Ovary (tissue), 3 donors: ENCODE results near the gene GRIN3A.

Source experiments
- POLR2A ChIP-seq: fragments of 450-650 bp; IDR thresholded peaks from one replicate; pipeline ENCODE4 v1.6.1; 2017; ENCODE audit warnings: antibody characterized with exemption, mild to moderate bottlenecking, moderate library complexity
- TF ChIP-seq, protein P1 (sequence below), 3 donors: fragments of 450-650 bp in 2 of 3; fragments of 200-600 bp in 1 of 3; IDR thresholded peaks; one replicate each; pipeline versions ENCODE4 v1.5.1 to v1.8.0; 2016 to 2022; ENCODE audit warnings: antibody characterized with exemption in 3 of 3, mild to moderate bottlenecking in 1 of 3
- donor health status: DM: no; HTN: no; CAD: no.

- TF ChIP-seq, protein P1, sequence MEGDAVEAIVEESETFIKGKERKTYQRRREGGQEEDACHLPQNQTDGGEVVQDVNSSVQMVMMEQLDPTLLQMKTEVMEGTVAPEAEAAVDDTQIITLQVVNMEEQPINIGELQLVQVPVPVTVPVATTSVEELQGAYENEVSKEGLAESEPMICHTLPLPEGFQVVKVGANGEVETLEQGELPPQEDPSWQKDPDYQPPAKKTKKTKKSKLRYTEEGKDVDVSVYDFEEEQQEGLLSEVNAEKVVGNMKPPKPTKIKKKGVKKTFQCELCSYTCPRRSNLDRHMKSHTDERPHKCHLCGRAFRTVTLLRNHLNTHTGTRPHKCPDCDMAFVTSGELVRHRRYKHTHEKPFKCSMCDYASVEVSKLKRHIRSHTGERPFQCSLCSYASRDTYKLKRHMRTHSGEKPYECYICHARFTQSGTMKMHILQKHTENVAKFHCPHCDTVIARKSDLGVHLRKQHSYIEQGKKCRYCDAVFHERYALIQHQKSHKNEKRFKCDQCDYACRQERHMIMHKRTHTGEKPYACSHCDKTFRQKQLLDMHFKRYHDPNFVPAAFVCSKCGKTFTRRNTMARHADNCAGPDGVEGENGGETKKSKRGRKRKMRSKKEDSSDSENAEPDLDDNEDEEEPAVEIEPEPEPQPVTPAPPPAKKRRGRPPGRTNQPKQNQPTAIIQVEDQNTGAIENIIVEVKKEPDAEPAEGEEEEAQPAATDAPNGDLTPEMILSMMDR (IDR thresholded peaks at IDR 0.05), result no peak
- TF ChIP-seq POLR2A, result no peak
Measured at GRCh38 chr9:101562966-101563365, 175.5 kb downstream of the GRIN3A start.
